ENCODE results near the gene GJC1. TPM values are rescaled to one million over a fixed set of nuclear protein-coding genes. Genes with fewer than 3 reads are reported as not detected.

GJC1 gene
- total and polyA plus RNA-seq, 9 of the 15 experiments (the other 6 are each of a cell fraction or from before 2014, with no cell fraction given): 0.04 to 1.4 (median 0.18) TPM; not detected in 1

DNA sequence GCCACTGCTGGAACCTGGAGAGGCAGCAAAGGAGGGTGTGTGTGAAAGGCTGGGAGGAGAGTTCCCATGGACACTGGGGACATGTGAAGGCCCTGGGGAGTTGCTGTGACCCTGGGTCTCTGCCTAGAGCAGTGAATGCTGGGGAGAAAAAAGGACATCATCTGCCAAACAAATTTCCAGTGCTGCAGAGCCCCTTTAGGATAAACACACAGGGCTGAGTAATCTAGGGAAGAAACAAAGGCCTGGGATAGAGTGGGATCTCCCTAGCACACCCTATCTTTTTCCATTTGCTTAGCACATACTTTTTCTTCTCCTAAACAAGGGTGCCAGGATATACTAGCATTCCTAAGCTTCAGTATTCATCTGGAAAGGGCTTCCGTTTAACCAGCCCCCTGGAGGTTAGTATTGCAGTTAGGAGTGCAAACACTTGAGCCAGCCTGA lies 14.3 kb upstream of the GJC1 start:
- intact Hi-C loops (cut with micrococcal nuclease): loop anchor here (5.0 kb wide), 1 partner anchor 67 kb away; no protein-coding TSS in a partner anchor
- 0% methylated on average over 1 of the region's 1 CpG for WGBS (ENCODE audit: insufficient coverage, low coverage, missing lambda C conversion rate)
- no peak overlapping the region for H3K4me2 ChIP-seq (ENCODE audit: insufficient read depth, low read length)
- H4K20me1 ChIP-seq (replicated peaks; ENCODE audit: control insufficient read depth, insufficient read depth, low read length): no peaks in the 10 kb centered on the region; the same call in 1 of the 2 replicates
- BruUV-seq (replicated peaks): no TSS peak
- ChIA-PET CTCF (ENCODE audit: low intra/inter-chr PET ratio) (no interaction called here), POLR2A (interaction anchor here (0.9 kb wide), 1 partner anchor 19 kb away, joined by 3 read pairs; no protein-coding TSS in a partner anchor)
- no peaks in the 10 kb centered on the region for H3K9me1 ChIP-seq (ENCODE audit: control insufficient read depth, insufficient read depth, low read length)
- H3K4me3 ChIP-seq: no peak overlapping the region
- ATAC-seq (no peak), DNase-seq (ENCODE audit: extremely low read depth in 1 of 4, low spot score in 3 of 4) (no peak), FAIRE-seq (no peak)
- no peak overlapping the region for H3K27ac ChIP-seq (ENCODE audit: extremely low read depth, low read depth, low read length)
- H3K9me3 ChIP-seq (replicated peaks; ENCODE audit: control insufficient read depth, insufficient read depth, low read depth, low read length): no peaks in the 10 kb centered on the region
- no peaks in the 10 kb centered on the region for H3K79me2 ChIP-seq (ENCODE audit: control insufficient read depth, insufficient read depth, low read length)
- TF ChIP-seq ZNF655 (CRISPR knock-in tag; IDR thresholded peaks at IDR 0.05): no peak
- TF ChIP-seq, protein P1, sequence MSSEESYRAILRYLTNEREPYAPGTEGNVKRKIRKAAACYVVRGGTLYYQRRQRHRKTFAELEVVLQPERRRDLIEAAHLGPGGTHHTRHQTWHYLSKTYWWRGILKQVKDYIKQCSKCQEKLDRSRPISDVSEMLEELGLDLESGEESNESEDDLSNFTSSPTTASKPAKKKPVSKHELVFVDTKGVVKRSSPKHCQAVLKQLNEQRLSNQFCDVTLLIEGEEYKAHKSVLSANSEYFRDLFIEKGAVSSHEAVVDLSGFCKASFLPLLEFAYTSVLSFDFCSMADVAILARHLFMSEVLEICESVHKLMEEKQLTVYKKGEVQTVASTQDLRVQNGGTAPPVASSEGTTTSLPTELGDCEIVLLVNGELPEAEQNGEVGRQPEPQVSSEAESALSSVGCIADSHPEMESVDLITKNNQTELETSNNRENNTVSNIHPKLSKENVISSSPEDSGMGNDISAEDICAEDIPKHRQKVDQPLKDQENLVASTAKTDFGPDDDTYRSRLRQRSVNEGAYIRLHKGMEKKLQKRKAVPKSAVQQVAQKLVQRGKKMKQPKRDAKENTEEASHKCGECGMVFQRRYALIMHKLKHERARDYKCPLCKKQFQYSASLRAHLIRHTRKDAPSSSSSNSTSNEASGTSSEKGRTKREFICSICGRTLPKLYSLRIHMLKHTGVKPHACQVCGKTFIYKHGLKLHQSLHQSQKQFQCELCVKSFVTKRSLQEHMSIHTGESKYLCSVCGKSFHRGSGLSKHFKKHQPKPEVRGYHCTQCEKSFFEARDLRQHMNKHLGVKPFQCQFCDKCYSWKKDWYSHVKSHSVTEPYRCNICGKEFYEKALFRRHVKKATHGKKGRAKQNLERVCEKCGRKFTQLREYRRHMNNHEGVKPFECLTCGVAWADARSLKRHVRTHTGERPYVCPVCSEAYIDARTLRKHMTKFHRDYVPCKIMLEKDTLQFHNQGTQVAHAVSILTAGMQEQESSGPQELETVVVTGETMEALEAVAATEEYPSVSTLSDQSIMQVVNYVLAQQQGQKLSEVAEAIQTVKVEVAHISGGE (CRISPR knock-in tag; IDR thresholded peaks at IDR 0.05): no peak
- no peak for TF ChIP-seq ARHGAP35 (IDR thresholded peaks at IDR 0.05; ENCODE audit: partially characterized antibody)
- no peak for TF ChIP-seq PCBP1 (IDR thresholded peaks at IDR 0.05; ENCODE audit: low read depth, low read length, poor library complexity, severe bottlenecking)
- TF ChIP-seq ESRRB (CRISPR knock-in tag; IDR thresholded peaks at IDR 0.05; ENCODE audit: borderline replicate concordance): no peak
- TF ChIP-seq, protein P2, sequence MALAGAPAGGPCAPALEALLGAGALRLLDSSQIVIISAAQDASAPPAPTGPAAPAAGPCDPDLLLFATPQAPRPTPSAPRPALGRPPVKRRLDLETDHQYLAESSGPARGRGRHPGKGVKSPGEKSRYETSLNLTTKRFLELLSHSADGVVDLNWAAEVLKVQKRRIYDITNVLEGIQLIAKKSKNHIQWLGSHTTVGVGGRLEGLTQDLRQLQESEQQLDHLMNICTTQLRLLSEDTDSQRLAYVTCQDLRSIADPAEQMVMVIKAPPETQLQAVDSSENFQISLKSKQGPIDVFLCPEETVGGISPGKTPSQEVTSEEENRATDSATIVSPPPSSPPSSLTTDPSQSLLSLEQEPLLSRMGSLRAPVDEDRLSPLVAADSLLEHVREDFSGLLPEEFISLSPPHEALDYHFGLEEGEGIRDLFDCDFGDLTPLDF (CRISPR knock-in tag; IDR thresholded peaks at IDR 0.05): no peak
- no peak for TF ChIP-seq PRMT5 (CRISPR knock-in tag; IDR thresholded peaks at IDR 0.05)
- no peak for TF ChIP-seq HOMEZ (CRISPR knock-in tag; IDR thresholded peaks at IDR 0.05)
- no peak for TF ChIP-seq TAF9B (IDR thresholded peaks at IDR 0.05; ENCODE audit: partially characterized antibody)
- TF ChIP-seq HMG20B (CRISPR knock-in tag; IDR thresholded peaks at IDR 0.05): no peak
- H3K36me3 ChIP-seq (ENCODE audit: control insufficient read depth, insufficient read depth, low read length): no peaks in the 10 kb centered on the region
- no peaks in the 10 kb centered on the region; a peak in 1 of 5 replicates for H3K4me1 ChIP-seq (replicated peaks in 1 of 2; ENCODE audit: control insufficient read depth in 2 of 2, insufficient read depth in 2 of 2, low read length in 2 of 2)
- H3K9ac ChIP-seq (ENCODE audit: insufficient read depth in 1 of 2, low read depth in 2 of 2, low read length in 2 of 2): no peak overlapping the region
- H3K27me3 ChIP-seq (ENCODE audit: control insufficient read depth in 2 of 2, insufficient read depth in 2 of 2, low read length in 2 of 2): no peaks in the 10 kb centered on the region
- in situ Hi-C loops (cut with MboI): no loop called here
- no peak overlapping the region for H2AFZ ChIP-seq (ENCODE audit: low read depth, low read length)
